Testis (tissue), 3 donors: ENCODE measurements around the gene TBC1D16. TPM values are rescaled to one million over a fixed set of nuclear protein-coding genes. Genes with fewer than 3 reads are reported as not detected.

ENCODE experiments used
- DNase-seq: peaks from one replicate; pipeline ENCODE4 v3.0.0-alpha.2; 2019
- H3K27ac ChIP-seq, 2 donors: fragments of 200-600 bp; sonication (generic); one replicate each; pipeline ENCODE4 v1.5.1; 2019
- H3K27me3 ChIP-seq: fragments of 200-600 bp; sonication (generic); one replicate; pipeline ENCODE4 v1.5.1; 2019
- H3K36me3 ChIP-seq: fragments of 200-600 bp; sonication (generic); one replicate; pipeline ENCODE4 v1.5.1; 2017; ENCODE audit warnings: low read depth; ENCODE audit errors: missing control alignments
- H3K4me1 ChIP-seq: fragments of 200-600 bp; sonication (generic); one replicate; pipeline ENCODE4 v1.5.1; 2019
- H3K4me3 ChIP-seq, 2 donors: fragments of 200-600 bp; sonication (generic); one replicate each; pipeline ENCODE4 v1.5.1; 2017 to 2019
- H3K9me3 ChIP-seq: fragments of 200-600 bp; sonication (generic); one replicate; pipeline ENCODE4 v1.5.1; 2017
- POLR2A ChIP-seq: fragments of 450-650 bp; IDR thresholded peaks from one replicate; pipeline ENCODE4 v1.6.1; 2017; ENCODE audit warnings: antibody characterized with exemption, mild to moderate bottlenecking, moderate library complexity
- WGBS, 2 donors: methylation state at CpG; one replicate each; pipeline ENCODE4 v1.1.5; 2018; 5-methylcytosine and 5-hydroxymethylcytosine counted together
- intact Hi-C: fragments of 100-400 bp; cut with DNase I; formaldehyde crosslinking; loops from one replicate; pipeline ENCODE4 v1.15.1; 2023; ENCODE audit warnings: low total_unique reads
- polyA plus RNA-seq: library from polyadenylated mRNA; stranded (reverse); fragments of 350-450 nt; fragmentation: Illumina TruSeq; extraction: RNeasy Lipid Tissue Mini Kit (QIAGEN cat#74804); gene quantifications from one replicate; pipeline ENCODE4 v1.2.3, GENCODE V29; 2014; ENCODE audit warnings: low read depth, low replicate concordance; ENCODE audit not compliant: insufficient read depth
- total RNA-seq, 2 donors: library from RNA; depleted of rRNA; stranded (reverse); fragments of >200 nt; gene quantifications; one replicate each; pipeline ENCODE4 v1.2.3, GENCODE V29; 2016
- TF ChIP-seq, protein P1 (sequence below), 3 experiments: fragments of 450-650 bp in 2 of 3; fragments of 200-600 bp in 1 of 3; sonication (generic) in 1 of 3; IDR thresholded peaks; one replicate each; pipeline ENCODE4 v1.5.1; 2016 to 2019; ENCODE audit warnings: antibody characterized with exemption in 3 of 3, mild to moderate bottlenecking in 2 of 3, moderate library complexity in 1 of 3

Gene TBC1D16
- total and polyA plus RNA-seq, 3 donors from 2014 or later, result 11.0 to 16.0 (median 11.7) TPM

DNA sequence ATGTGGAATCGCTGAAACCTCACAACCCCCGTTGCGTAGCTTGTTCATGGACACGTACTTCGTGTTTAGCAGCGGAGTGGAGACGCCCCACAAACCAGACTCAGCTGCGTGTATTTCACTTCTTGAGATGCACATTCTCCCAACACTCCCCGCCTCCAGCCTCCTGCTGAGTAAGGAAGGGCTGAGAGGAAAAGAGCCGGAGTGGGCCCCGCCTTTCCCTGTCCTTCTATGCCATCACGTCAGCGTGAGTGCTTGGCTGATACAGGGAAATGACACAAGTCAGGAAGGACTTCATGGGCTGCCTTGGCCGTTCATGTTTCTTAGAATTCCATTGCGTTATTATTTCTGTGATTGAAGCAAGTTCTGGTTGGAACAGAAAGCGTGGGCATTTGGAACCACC lies 127.8 kb downstream of the TBC1D16 start:
- no peak for DNase-seq
- TF ChIP-seq, protein P1, sequence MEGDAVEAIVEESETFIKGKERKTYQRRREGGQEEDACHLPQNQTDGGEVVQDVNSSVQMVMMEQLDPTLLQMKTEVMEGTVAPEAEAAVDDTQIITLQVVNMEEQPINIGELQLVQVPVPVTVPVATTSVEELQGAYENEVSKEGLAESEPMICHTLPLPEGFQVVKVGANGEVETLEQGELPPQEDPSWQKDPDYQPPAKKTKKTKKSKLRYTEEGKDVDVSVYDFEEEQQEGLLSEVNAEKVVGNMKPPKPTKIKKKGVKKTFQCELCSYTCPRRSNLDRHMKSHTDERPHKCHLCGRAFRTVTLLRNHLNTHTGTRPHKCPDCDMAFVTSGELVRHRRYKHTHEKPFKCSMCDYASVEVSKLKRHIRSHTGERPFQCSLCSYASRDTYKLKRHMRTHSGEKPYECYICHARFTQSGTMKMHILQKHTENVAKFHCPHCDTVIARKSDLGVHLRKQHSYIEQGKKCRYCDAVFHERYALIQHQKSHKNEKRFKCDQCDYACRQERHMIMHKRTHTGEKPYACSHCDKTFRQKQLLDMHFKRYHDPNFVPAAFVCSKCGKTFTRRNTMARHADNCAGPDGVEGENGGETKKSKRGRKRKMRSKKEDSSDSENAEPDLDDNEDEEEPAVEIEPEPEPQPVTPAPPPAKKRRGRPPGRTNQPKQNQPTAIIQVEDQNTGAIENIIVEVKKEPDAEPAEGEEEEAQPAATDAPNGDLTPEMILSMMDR (IDR thresholded peaks at IDR 0.05), result no peak
- TF ChIP-seq POLR2A, result no peak

DNA sequence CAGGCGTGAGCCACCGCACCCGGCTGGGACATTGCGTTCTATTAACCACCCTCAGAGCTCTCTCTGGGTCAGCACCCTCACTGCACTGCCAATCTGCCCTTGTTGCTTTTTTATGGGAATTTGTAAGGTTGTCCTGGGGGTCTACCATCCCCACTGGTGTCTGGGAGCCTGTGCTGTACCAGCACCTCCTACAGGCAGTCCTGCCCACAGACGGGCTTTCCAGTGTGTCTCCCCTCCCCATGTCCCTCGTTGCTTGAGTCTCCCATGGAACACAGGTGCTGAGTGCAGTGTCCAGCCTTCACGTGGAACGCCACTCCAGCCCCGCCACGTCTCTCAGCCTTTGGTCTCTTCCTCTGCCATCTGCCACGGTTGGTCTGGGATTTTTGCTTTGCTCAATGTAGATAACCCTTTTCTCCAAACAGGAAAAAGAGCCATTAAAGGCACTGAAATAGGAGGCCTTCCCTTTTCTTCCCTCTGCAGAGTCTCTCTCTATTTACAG lies 128.4 kb downstream of the TBC1D16 start:
- 88 to 90% methylated on average over 11 of the region's 11 CpGs for WGBS, 2 donors
- H3K27me3 ChIP-seq, result no peaks in the 10 kb centered on the region
- DNase-seq, result no peak

More for the DNA sequence above, 127.8 kb downstream of the TBC1D16 start:
- no peaks in the 10 kb centered on the region for H3K4me1 ChIP-seq
- H3K9me3 ChIP-seq, result no peaks in the 10 kb centered on the region
- intact Hi-C loops, result no loop called here
- WGBS, 2 donors, result 79 to 81% methylated on average over 16 of the region's 16 CpGs
- H3K27me3 ChIP-seq, result no peaks in the 10 kb centered on the region
- no peaks in the 10 kb centered on the region for H3K36me3 ChIP-seq
- H3K27ac ChIP-seq, result no peak overlapping the region
- H3K4me3 ChIP-seq, result no peak overlapping the region

DNA sequence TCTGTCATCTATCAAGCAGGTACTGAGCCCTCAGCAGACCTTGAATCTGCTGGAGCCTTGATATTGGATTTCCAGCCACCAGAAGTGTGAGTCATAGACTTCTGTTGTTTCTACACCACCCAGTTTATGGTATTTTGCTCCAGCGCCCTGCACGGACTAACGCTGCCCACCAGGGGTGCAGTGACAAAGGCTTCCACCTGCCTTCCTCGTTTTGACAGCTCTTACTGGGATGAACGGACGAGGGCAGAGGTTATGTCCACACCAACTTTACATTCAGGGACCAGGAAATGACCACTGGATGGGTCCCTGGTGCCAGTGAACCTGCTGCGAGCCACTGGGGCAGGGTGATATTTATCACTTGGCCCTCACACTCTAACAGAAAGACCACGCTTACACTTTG lies 129.8 kb downstream of the TBC1D16 start:
- no peaks in the 10 kb centered on the region for H3K9me3 ChIP-seq
- no peak for DNase-seq
- TF ChIP-seq POLR2A, result no peak
- TF ChIP-seq, protein P1 (IDR thresholded peaks at IDR 0.05), result no peak
- intact Hi-C loops, result no loop called here
- H3K27ac ChIP-seq, result no peak overlapping the region
- no peaks in the 10 kb centered on the region for H3K27me3 ChIP-seq
- no peak overlapping the region for H3K4me3 ChIP-seq
- WGBS, 2 donors, result 74 to 84% methylated on average over 8 of the region's 8 CpGs
- no peaks in the 10 kb centered on the region for H3K4me1 ChIP-seq
- H3K36me3 ChIP-seq, result no peaks in the 10 kb centered on the region

More for the DNA sequence above, 128.4 kb downstream of the TBC1D16 start:
- TF ChIP-seq, protein P1 (IDR thresholded peaks at IDR 0.05), result no peak
- TF ChIP-seq POLR2A, result no peak
- Histone ChIP-seq H3K36me3 (no peaks in the 10 kb centered on the region), H3K9me3 (no peaks in the 10 kb centered on the region), H3K4me1 (no peaks in the 10 kb centered on the region), H3K4me3 (no peak overlapping the region), H3K27ac (no peak overlapping the region)
- intact Hi-C loops, result no loop called here

DNA sequence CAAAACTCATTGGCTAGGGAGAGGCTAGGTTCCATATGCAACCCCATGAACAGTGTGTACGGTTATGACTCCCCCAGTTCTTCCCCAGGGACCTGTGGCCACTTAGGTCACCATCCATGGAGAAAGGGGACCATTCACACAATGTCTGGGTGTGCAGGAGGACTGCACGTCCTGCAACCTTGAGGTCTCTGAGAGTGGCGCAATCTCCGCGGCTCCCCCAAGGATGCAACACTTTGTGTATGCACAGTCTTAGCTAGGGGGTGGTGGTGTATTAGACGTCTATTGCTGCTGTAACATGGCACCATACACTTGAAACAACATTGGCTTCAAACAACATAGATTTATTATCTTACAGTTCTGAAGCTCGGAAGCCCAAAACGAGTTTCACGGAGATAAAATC lies 130.8 kb downstream of the TBC1D16 start:
- no peaks in the 10 kb centered on the region for H3K4me1 ChIP-seq
- no peak for TF ChIP-seq POLR2A
- TF ChIP-seq, protein P1 (IDR thresholded peaks at IDR 0.05), result no peak
- no peak overlapping the region for H3K4me3 ChIP-seq
- DNase-seq, result no peak
- 80 to 86% methylated on average over 8 to 9 of the region's 9 CpGs for WGBS, 2 donors
- H3K27me3 ChIP-seq, result no peaks in the 10 kb centered on the region
- no peaks in the 10 kb centered on the region for H3K36me3 ChIP-seq
- intact Hi-C loops, result no loop called here
- no peaks in the 10 kb centered on the region for H3K9me3 ChIP-seq
- H3K27ac ChIP-seq, result no peak overlapping the region

DNA sequence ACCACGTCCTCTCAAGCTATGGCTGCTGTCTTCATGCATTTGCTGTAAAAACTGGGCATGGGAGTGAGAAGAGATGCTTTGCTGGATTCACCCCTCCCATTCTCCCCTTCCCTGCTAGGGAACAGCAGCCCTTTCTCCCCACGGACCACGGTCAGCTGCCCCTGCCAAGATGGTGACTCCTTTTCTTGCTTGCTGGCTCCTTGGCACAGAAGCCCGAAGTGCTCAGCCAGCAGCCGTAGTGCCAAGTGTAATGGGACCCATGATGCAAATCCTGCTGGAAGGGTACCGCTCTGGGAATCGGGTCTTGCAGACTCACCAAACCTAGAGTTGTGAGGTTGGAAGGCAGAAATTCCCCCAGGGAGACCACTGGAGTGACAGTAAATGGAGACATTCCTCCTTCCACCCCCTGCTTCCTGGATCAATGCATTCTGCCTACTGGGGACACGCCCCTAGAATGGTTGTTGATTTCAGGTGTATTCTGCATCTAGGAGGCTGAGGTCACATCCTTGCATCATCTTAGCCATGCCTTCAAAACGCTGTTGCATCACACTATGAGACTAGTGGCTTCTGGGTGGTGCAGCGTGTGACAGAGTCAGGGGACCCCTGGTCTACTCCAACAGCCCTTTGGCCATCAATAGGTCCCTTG lies 133.4 kb downstream of the TBC1D16 start:
- H3K27me3 ChIP-seq, result no peaks in the 10 kb centered on the region
- WGBS, 2 donors, result 77 to 86% methylated on average over 10 of the region's 10 CpGs
- intact Hi-C loops, result no loop called here

More for the DNA sequence above, 133.4 kb downstream of the TBC1D16 start:
- no peak for TF ChIP-seq POLR2A
- TF ChIP-seq, protein P1 (IDR thresholded peaks at IDR 0.05), result no peak
- Histone ChIP-seq H3K4me1 (no peaks in the 10 kb centered on the region), H3K36me3 (no peaks in the 10 kb centered on the region), H3K27ac (no peak overlapping the region), H3K9me3 (no peaks in the 10 kb centered on the region), H3K4me3 (no peak overlapping the region)
- DNase-seq, result no peak
